NOMO-1 treated with DMSO at 0.1 percent for 48 hours (cell line): ENCODE results near the gene QARS1.
A peak's percentile ranks its signal among the peaks of the same experiment; 100 is the strongest.

Experiments
- DNase-seq: peaks from one replicate; lab custom pipeline; 2025; ENCODE audit not compliant: unreplicated experiment; lab: John Stamatoyannopoulos, UW

Gene QARS1

GRCh38 chr3:49120438-49121131, 16.0 kb upstream of the QARS1 start, which contains the start of gene USP19:
Gene USP19, minus strand, starts transcription at chr3:49120823. Its CDS starts 1,678 bp downstream, at chr3:49119145.
- DNase-seq: peak; percentile 79

- no peak for DNase-seq
Observed at GRCh38 chr3:49120096-49120437, 15.5 kb upstream of the QARS1 start.

- DNase-seq: no peak
Observed at GRCh38 chr3:49119439-49119838, 14.9 kb upstream of the QARS1 start.

GRCh38 chr3:49119036-49119435, 14.5 kb upstream of the QARS1 start:
- no peak for DNase-seq

GRCh38 chr3:49112262-49112661, 7.7 kb upstream of the QARS1 start:
- no peak for DNase-seq

GRCh38 chr3:49111347-49111746, 6.8 kb upstream of the QARS1 start:
- no peak for DNase-seq

GRCh38 chr3:49110780-49111179, 6.2 kb upstream of the QARS1 start:
- no peak for DNase-seq

- DNase-seq: no peak
Observed at GRCh38 chr3:49108346-49108745, 3.8 kb upstream of the QARS1 start.

- DNase-seq: no peak
Observed at GRCh38 chr3:49104052-49104426, 518 bp downstream of the QARS1 start.

GRCh38 chr3:49100046-49100615, 4.4 kb downstream of the QARS1 start:
- DNase-seq: no peak

- no peak for DNase-seq
Observed at GRCh38 chr3:49098910-49099630, 5.5 kb downstream of the QARS1 start.

GRCh38 chr3:49098429-49098828, 6.1 kb downstream of the QARS1 start:
- DNase-seq: no peak

- peak; percentile 97 for DNase-seq
Observed at GRCh38 chr3:49093853-49094767, 10.4 kb downstream of the QARS1 start, which contains the start of gene QRICH1. Gene QRICH1, minus strand, starts transcription at chr3:49094071. Its CDS starts 17,054 bp downstream, at chr3:49077017.

GRCh38 chr3:49092938-49093852, 11.4 kb downstream of the QARS1 start:
- DNase-seq: peak; percentile 65

GRCh38 chr3:49081429-49081828, 23.1 kb downstream of the QARS1 start:
- DNase-seq: no peak

- no peak for DNase-seq
Observed at GRCh38 chr3:49079270-49079669, 25.3 kb downstream of the QARS1 start.

GRCh38 chr3:49076646-49077045, 27.9 kb downstream of the QARS1 start:
- no peak for DNase-seq

- no peak for DNase-seq
Observed at GRCh38 chr3:49076116-49076515, 28.4 kb downstream of the QARS1 start.

- DNase-seq: no peak
Observed at GRCh38 chr3:49058011-49058410, 46.5 kb downstream of the QARS1 start.

GRCh38 chr3:49057268-49057667, 47.3 kb downstream of the QARS1 start:
- DNase-seq: no peak
